K562 (cell line): Measurements from ENCODE around the gene NCOA6. TPM values are rescaled to one million over a fixed set of nuclear protein-coding genes. Genes with fewer than 3 reads are reported as not detected.

ENCODE experiments used
- GTF2E2 ChIP-seq: fragments of 200-800 bp; sonication (Bioruptor generic); IDR thresholded peaks from 2 replicates; pipeline ENCODE4 v1.6.1; 2016; ENCODE audit warnings: missing genetic modification characterization, missing compliant biosample characterization
- RERE ChIP-seq: sonication (generic); formaldehyde crosslinking; IDR thresholded peaks from 2 replicates; pipeline ENCODE4 v1.8.0; 2023; ENCODE audit warnings: missing genetic modification reagents, mild to moderate bottlenecking, borderline replicate concordance
- TCF15 ChIP-seq: fragments of 250-450 bp; sonication (Bioruptor Pico); IDR thresholded peaks from 2 replicates; pipeline ENCODE4 v1.8.0; 2022; ENCODE audit warnings: moderate library complexity, mild to moderate bottlenecking, inconsistent platforms
- TEAD4 ChIP-seq, 2 experiments: sonication (generic) in 1 of 2; formaldehyde crosslinking in 1 of 2; IDR thresholded peaks; 2 replicates each; pipeline versions ENCODE4 v1.6.1 to v1.8.0; 2012 to 2022; ENCODE audit warnings: borderline replicate concordance in 1 of 2, inconsistent platforms in 1 of 2, low read length in 1 of 2, mild to moderate bottlenecking in 1 of 2, missing genetic modification reagents in 1 of 2
- ZEB2 ChIP-seq: fragments of 450-650 bp; IDR thresholded peaks from 2 replicates; pipeline ENCODE4 v1.6.1; 2016
- polyA plus RNA-seq, 8 experiments: library from polyadenylated mRNA; depleted of rRNA in 4 of 8; stranded (reverse) in 5 of 8; unstranded in 3 of 8; fragments of >200 nt; fragmentation: Nextera tagmentation in 2 of 8; fragmentation: Illumina TruSeq in 1 of 8; extraction: Ambion mirVana in 2 of 8; extraction: Trizol in 1 of 8; gene quantifications; 2 replicates each; pipeline versions ENCODE4 v1.2.1 to v1.2.3, GENCODE V29; 2011 to 2014; ENCODE audit warnings: inconsistent platforms in 1 of 8, missing spikeins in 1 of 8
- total RNA-seq, 7 experiments: library from RNA; depleted of rRNA in 6 of 7; stranded (reverse); fragments of >200 nt in 6 of 7; fragmentation: Illumina TruSeq in 2 of 7; extraction: Trizol in 2 of 7; gene quantifications; 2 replicates each; pipeline versions ENCODE4 v1.2.1 to v1.2.3, GENCODE V29; 2011 to 2021; ENCODE audit warnings: low replicate concordance in 1 of 7
- TF ChIP-seq, protein P1 (sequence below): IDR thresholded peaks from 2 replicates; pipeline ENCODE4 v1.6.1; 2011; ENCODE audit not compliant: insufficient read length; ENCODE audit errors: extremely low read depth

NCOA6 gene
- total and polyA plus RNA-seq, 9 of the 15 experiments (the other 6 are each of a cell fraction or from before 2014, with no cell fraction given) = 6.1 to 25.0 (median 9.5) TPM

GRCh38 chr20:34755367-34755766 lies 70.1 kb downstream of the NCOA6 start (continued):
- TF ChIP-seq RERE (no peak), TCF15 (CRISPR knock-in tag) (no peak), TEAD4 (IDR thresholded peaks at IDR 0.05; ENCODE audit: low read length) (no peak), TEAD4 (CRISPR knock-in tag; IDR thresholded peaks at IDR 0.05; ENCODE audit: borderline replicate concordance) (no peak), GTF2E2 (tag) (no peak), ZEB2 (no peak)
- TF ChIP-seq, protein P1, sequence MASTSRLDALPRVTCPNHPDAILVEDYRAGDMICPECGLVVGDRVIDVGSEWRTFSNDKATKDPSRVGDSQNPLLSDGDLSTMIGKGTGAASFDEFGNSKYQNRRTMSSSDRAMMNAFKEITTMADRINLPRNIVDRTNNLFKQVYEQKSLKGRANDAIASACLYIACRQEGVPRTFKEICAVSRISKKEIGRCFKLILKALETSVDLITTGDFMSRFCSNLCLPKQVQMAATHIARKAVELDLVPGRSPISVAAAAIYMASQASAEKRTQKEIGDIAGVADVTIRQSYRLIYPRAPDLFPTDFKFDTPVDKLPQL = no peak
